OCI-M2 (cell line): Measurements from ENCODE around the gene ITGAE.
"Not testable (repeated sequence)": the region's sequence is repeated elsewhere in the genome, so short reads cannot be mapped to it uniquely, and the experiment has no call there.

Source experiments
- DNase-seq: peaks from one replicate; lab custom pipeline; 2025; ENCODE audit not compliant: unreplicated experiment; lab: John Stamatoyannopoulos, UW

The ITGAE gene

GRCh38 chr17:3735515-3735914 lies 65.5 kb downstream of the ITGAE start:
- DNase-seq = no peak

- not testable (repeated sequence) for DNase-seq
Measured at GRCh38 chr17:3734911-3735276, 66.1 kb downstream of the ITGAE start.

- no peak for DNase-seq
Measured at GRCh38 chr17:3732210-3732621, 68.8 kb downstream of the ITGAE start.

- DNase-seq = no peak
Measured at GRCh38 chr17:3730881-3731429, 70.0 kb downstream of the ITGAE start.

- no peak for DNase-seq
Measured at GRCh38 chr17:3729881-3730280, 71.1 kb downstream of the ITGAE start.

- not testable (repeated sequence) for DNase-seq
Measured at GRCh38 chr17:3728099-3728498, 72.9 kb downstream of the ITGAE start.

GRCh38 chr17:3727041-3727440 lies 73.9 kb downstream of the ITGAE start:
- DNase-seq = no peak

- DNase-seq = no peak
Measured at GRCh38 chr17:3724378-3725077, 76.5 kb downstream of the ITGAE start.

- peak; percentile 72 for DNase-seq
Measured at GRCh38 chr17:3723556-3724377, 77.2 kb downstream of the ITGAE start, which contains the start of gene HASPIN. HASPIN (plus strand) TSS chr17:3723903; CDS start chr17:3723936, 33 bp downstream.

GRCh38 chr17:3723188-3723555 lies 77.8 kb downstream of the ITGAE start:
- DNase-seq = no peak

GRCh38 chr17:3722716-3723115 lies 78.3 kb downstream of the ITGAE start:
- no peak for DNase-seq

- no peak for DNase-seq
Measured at GRCh38 chr17:3719265-3719664, 81.7 kb downstream of the ITGAE start.

- DNase-seq = no peak
Measured at GRCh38 chr17:3718201-3718600, 82.8 kb downstream of the ITGAE start.

- no peak for DNase-seq
Measured at GRCh38 chr17:3715296-3715695, 85.7 kb downstream of the ITGAE start.

GRCh38 chr17:3712811-3713463 lies 88.1 kb downstream of the ITGAE start:
- DNase-seq = no peak

- no peak for DNase-seq
Measured at GRCh38 chr17:3710951-3711383, 90.0 kb downstream of the ITGAE start.

- DNase-seq = no peak
Measured at GRCh38 chr17:3708366-3708765, 92.6 kb downstream of the ITGAE start.

- DNase-seq = not testable (repeated sequence)
Measured at GRCh38 chr17:3705718-3705984, 95.3 kb downstream of the ITGAE start.

GRCh38 chr17:3704931-3705717 lies 95.9 kb downstream of the ITGAE start:
- no peak for DNase-seq

- not testable (repeated sequence) for DNase-seq
Measured at GRCh38 chr17:3702041-3702539, 98.9 kb downstream of the ITGAE start.

GRCh38 chr17:3699951-3700350 lies 101.0 kb downstream of the ITGAE start:
- no peak for DNase-seq
